Neural cell (in vitro differentiated cells): ENCODE results near the gene HDLBP.

ENCODE experiments used
- CTCF ChIP-seq: fragments of 450-650 bp; IDR thresholded peaks from 2 replicates; pipeline ENCODE4 v1.5.1; 2014; ENCODE audit warnings: antibody characterized with exemption, mild to moderate bottlenecking, moderate library complexity; ENCODE audit not compliant: poor library complexity, severe bottlenecking
- EZH2 ChIP-seq: fragments of 200-600, 300-800 bp; shearing (Covaris generic), sonication (generic); IDR thresholded peaks from 2 replicates; pipeline ENCODE4 v1.6.1; 2014; ENCODE audit warnings: antibody characterized with exemption, low read length, borderline replicate concordance, mild to moderate bottlenecking; ENCODE audit not compliant: insufficient read depth, poor library complexity, severe bottlenecking
- MXI1 ChIP-seq: fragments of 450-650 bp; conservative IDR thresholded peaks from 2 replicates; pipeline ENCODE4 v1.6.1; 2014; ENCODE audit warnings: antibody characterized with exemption, mild to moderate bottlenecking; ENCODE audit not compliant: poor library complexity, severe bottlenecking
- POLR2AphosphoS5 ChIP-seq: IDR thresholded peaks from 2 replicates; pipeline ENCODE4 v1.6.1; 2012
- RAD21 ChIP-seq: fragments of 450-650 bp; conservative IDR thresholded peaks from 2 replicates; pipeline ENCODE4 v1.6.1; 2014; ENCODE audit warnings: antibody characterized with exemption, mild to moderate bottlenecking, moderate library complexity
- REST ChIP-seq: IDR thresholded peaks from 2 replicates; pipeline ENCODE4 v1.6.1; 2012; ENCODE audit warnings: borderline replicate concordance
- TAF1 ChIP-seq: IDR thresholded peaks from 2 replicates; pipeline ENCODE4 v1.6.1; 2012; ENCODE audit warnings: low read depth

- TF ChIP-seq RAD21 (no peak), REST (no peak), CTCF (no peak), TAF1 (no peak), POLR2AphosphoS5 (no peak), EZH2 (no peak), MXI1 (no peak)
Measured at GRCh38 chr2:241291977-241292376, 23.5 kb downstream of the HDLBP start.
